GM12878 (cell line): ENCODE results near the gene CEACAM1. TPM values are rescaled to one million over a fixed set of nuclear protein-coding genes. Genes with fewer than 3 reads are reported as not detected.

Source experiments
- ASH2L ChIP-seq: fragments of 300-600, 200-600 bp; sonication (generic); IDR thresholded peaks from 2 replicates; pipeline ENCODE4 v1.6.1; 2017; ENCODE audit warnings: low read depth, mild to moderate bottlenecking, borderline replicate concordance
- BCL3 ChIP-seq: IDR thresholded peaks from 2 replicates; pipeline ENCODE4 v1.6.1; 2011; ENCODE audit warnings: borderline replicate concordance, low read depth, mild to moderate bottlenecking, moderate library complexity, low read length; ENCODE audit not compliant: insufficient read depth, poor library complexity, severe bottlenecking
- DPF2 ChIP-seq: fragments of 450-650 bp; IDR thresholded peaks from 2 replicates; pipeline ENCODE4 v1.6.1; 2017; ENCODE audit warnings: mild to moderate bottlenecking
- EP300 ChIP-seq, 2 experiments: fragments of 150-350 bp in 1 of 2; IDR thresholded peaks; 2 replicates each; pipeline ENCODE4 v1.6.1; 2011 to 2012; ENCODE audit warnings: low read depth in 2 of 2, low read length in 2 of 2, borderline replicate concordance in 1 of 2, improper control_type of control experiment in 1 of 2, inconsistent platforms in 1 of 2; ENCODE audit not compliant: control insufficient read depth in 1 of 2
- FOXM1 ChIP-seq: IDR thresholded peaks from 2 replicates; pipeline ENCODE4 v1.6.1; 2012; ENCODE audit warnings: low read depth, mild to moderate bottlenecking, inconsistent platforms, low read length, moderate library complexity
- IKZF2 ChIP-seq, 2 experiments: fragments of 450-650 bp; IDR thresholded peaks; 2 replicates each; pipeline ENCODE4 v1.6.1; 2017; ENCODE audit warnings: mild to moderate bottlenecking in 2 of 2, moderate library complexity in 2 of 2
- IRF4 ChIP-seq: IDR thresholded peaks from 2 replicates; pipeline ENCODE4 v1.6.1; 2011; ENCODE audit warnings: low read depth, low read length
- MEF2A ChIP-seq: IDR thresholded peaks from 2 replicates; pipeline ENCODE4 v1.6.1; 2011; ENCODE audit warnings: low read depth, mild to moderate bottlenecking, low read length, moderate library complexity; ENCODE audit not compliant: insufficient read depth
- MTA2 ChIP-seq: fragments of 450-650 bp; IDR thresholded peaks from 2 replicates; pipeline ENCODE4 v1.6.1; 2016; ENCODE audit warnings: low read depth, mild to moderate bottlenecking, moderate library complexity
- MXI1 ChIP-seq: fragments of 150-350 bp; IDR thresholded peaks from 2 replicates; pipeline ENCODE4 v1.6.1; 2011; ENCODE audit warnings: low read depth, mild to moderate bottlenecking, inconsistent platforms, low read length, improper control_type of control experiment
- NR2C2 ChIP-seq: IDR thresholded peaks from 2 replicates; pipeline ENCODE4 v1.6.1; 2011; ENCODE audit warnings: borderline replicate concordance, low read depth; ENCODE audit not compliant: control insufficient read depth, insufficient read length
- PAX5 ChIP-seq: IDR thresholded peaks from 2 replicates; pipeline ENCODE4 v1.6.1; 2011; ENCODE audit warnings: low read depth, low read length, borderline replicate concordance
- POLR2A ChIP-seq: IDR thresholded peaks from 2 replicates; pipeline ENCODE4 v1.6.1; 2011; ENCODE audit warnings: low read depth, mild to moderate bottlenecking, low read length
- POU2F2 ChIP-seq: IDR thresholded peaks from 3 replicates; pipeline ENCODE4 v1.6.1; 2011; ENCODE audit warnings: low read depth, mild to moderate bottlenecking, low read length, borderline replicate concordance
- RAD21 ChIP-seq: IDR thresholded peaks from 2 replicates; pipeline ENCODE4 v1.6.1; 2011; ENCODE audit warnings: mild to moderate bottlenecking, low read depth, low read length, moderate library complexity; ENCODE audit not compliant: insufficient read depth
- RELA ChIP-seq: fragments of 450-650 bp; IDR thresholded peaks from 2 replicates; pipeline ENCODE4 v1.8.0; 2014; ENCODE audit warnings: borderline replicate concordance; ENCODE audit not compliant: partially characterized antibody
- SMARCA5 ChIP-seq: fragments of 450-650 bp; IDR thresholded peaks from 2 replicates; pipeline ENCODE4 v1.6.1; 2017; ENCODE audit warnings: mild to moderate bottlenecking
- SMC3 ChIP-seq: IDR thresholded peaks from 2 replicates; pipeline ENCODE4 v1.6.1; 2011; ENCODE audit warnings: low read length, improper control_type of control experiment, borderline replicate concordance
- SUZ12 ChIP-seq: fragments of 200-600 bp; sonication (generic); IDR thresholded peaks from one replicate; pipeline ENCODE4 v1.6.1; 2018; ENCODE audit warnings: antibody characterized with exemption, mild to moderate bottlenecking; ENCODE audit not compliant: unreplicated experiment
- TBL1XR1 ChIP-seq: IDR thresholded peaks from 2 replicates; pipeline ENCODE4 v1.6.1; 2012; ENCODE audit warnings: low read depth, low read length, improper control_type of control experiment
- TCF3 ChIP-seq: IDR thresholded peaks from 2 replicates; pipeline ENCODE4 v1.6.1; 2012; ENCODE audit warnings: low read depth, mild to moderate bottlenecking, low read length, borderline replicate concordance; ENCODE audit not compliant: insufficient read depth
- YY1 ChIP-seq: IDR thresholded peaks from 2 replicates; pipeline ENCODE4 v1.6.1; 2011; ENCODE audit warnings: low read depth, mild to moderate bottlenecking, low read length
- ZNF217 ChIP-seq: fragments of 450-650 bp; IDR thresholded peaks from 2 replicates; pipeline ENCODE4 v1.6.1; 2017; ENCODE audit warnings: antibody characterized with exemption, mild to moderate bottlenecking
- polyA plus RNA-seq, 11 experiments: library from polyadenylated mRNA; depleted of rRNA in 4 of 11; unstranded in 6 of 11; stranded (reverse) in 5 of 11; fragments of >200 nt; fragmentation: Nextera tagmentation in 4 of 11; fragmentation: Illumina TruSeq in 1 of 11; extraction: Ambion mirVana in 4 of 11; extraction: Trizol in 1 of 11; gene quantifications; 1 replicate in 1 of 11; 2 replicates in 10 of 11; pipeline versions ENCODE4 v1.2.1 to v1.2.3, GENCODE V29; 2011 to 2016; ENCODE audit warnings: inconsistent platforms in 2 of 11, missing spikeins in 2 of 11, low read depth in 1 of 11
- total RNA-seq, 4 experiments: library from RNA; depleted of rRNA in 3 of 4; stranded (reverse); fragments of >200 nt in 3 of 4; fragmentation: Illumina TruSeq in 1 of 4; extraction: Trizol in 1 of 4; gene quantifications; 2 replicates each; pipeline versions ENCODE4 v1.2.1 to v1.2.3, GENCODE V29; 2013 to 2021
- TF ChIP-seq, protein P1 (sequence below): fragments of 450-650 bp; IDR thresholded peaks from 2 replicates; pipeline ENCODE4 v1.6.1; 2017; ENCODE audit warnings: mild to moderate bottlenecking, low read depth, inconsistent platforms; ENCODE audit not compliant: poor library complexity, severe bottlenecking
- TF ChIP-seq, protein P2 (sequence below), 3 experiments: IDR thresholded peaks in 2 of 3; conservative IDR thresholded peaks in 1 of 3; 2 replicates each; pipeline ENCODE4 v1.5.1; 2011; ENCODE audit warnings: low read depth in 3 of 3, low read length in 3 of 3, mild to moderate bottlenecking in 3 of 3, control low read depth in 2 of 3, moderate library complexity in 2 of 3, inconsistent platforms in 1 of 3, mixed read lengths in 1 of 3; ENCODE audit not compliant: control insufficient read depth in 2 of 3, insufficient read depth in 1 of 3; ENCODE audit errors: extremely low read depth in 1 of 3

Gene CEACAM1
- total and polyA plus RNA-seq, 10 of the 15 experiments (the other 5 are each of a cell fraction or from before 2014, with no cell fraction given): 3.9 to 24.0 (median 6.5) TPM

DNA sequence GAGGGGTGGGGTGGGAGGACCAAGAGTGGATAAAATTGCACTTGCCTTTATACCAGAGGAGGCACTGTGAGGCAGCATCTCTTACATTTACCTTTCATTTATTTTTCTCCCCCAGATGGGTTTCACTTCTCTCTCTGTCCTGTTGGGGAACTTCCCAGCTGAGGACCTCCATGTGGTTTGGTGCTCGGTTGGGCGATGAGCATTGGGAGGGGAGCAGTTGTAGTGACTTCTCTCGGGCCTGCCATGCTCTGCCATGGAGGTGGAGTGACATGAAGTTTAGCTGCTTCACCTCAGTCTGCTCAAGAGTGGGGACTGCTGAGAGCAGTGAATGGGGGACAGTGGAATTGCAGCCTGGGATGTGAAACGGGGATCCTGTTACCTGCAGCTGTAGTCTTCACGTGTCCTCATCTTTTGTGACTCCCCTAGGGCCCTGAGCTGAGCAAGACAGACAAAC is 62.4 kb downstream of the CEACAM1 start (continued):
- TF ChIP-seq FOXM1 (0 out of 2 replicates have a peak, but pooled peaks have one; percentile 14), POLR2A (peak; percentile 70), TCF3 (0 out of 2 replicates have a peak, but pooled peaks have one; percentile 26), ZNF217 (0 out of 2 replicates have a peak, but pooled peaks have one; percentile 26), SMC3 (peak; percentile 43; the same call in 1 of the 2 replicates), IRF4 (peak; percentile 84), RAD21 (peak; percentile 68), MXI1 (peak; percentile 67), ASH2L (no peak), TBL1XR1 (peak; percentile 68; the same call in 1 of the 2 replicates), IKZF2 (IDR thresholded peaks at IDR 0.05) (peak; percentile 86 to 88), PAX5 (peak; percentile 31; the same call in 1 of the 2 replicates), RELA (peak; percentile 90), BCL3 (peak; percentile 35), SMARCA5 (no peak), EP300 (IDR thresholded peaks at IDR 0.05; ENCODE audit: borderline replicate concordance in 1 of 2, control insufficient read depth in 1 of 2, low read depth in 2 of 2, low read length in 2 of 2) (peak in 1 of 2 experiments; percentile 84; a peak in 2 of 4 replicates), SUZ12 (no peak), MTA2 (peak; percentile 65), NR2C2 (no peak), DPF2 (peak; percentile 95), YY1 (peak; percentile 60), POU2F2 (0 out of 3 replicates have a peak, but pooled peaks have one; percentile 19), MEF2A (peak; percentile 46; the same call in 1 of the 2 replicates)
- TF ChIP-seq, protein P1, sequence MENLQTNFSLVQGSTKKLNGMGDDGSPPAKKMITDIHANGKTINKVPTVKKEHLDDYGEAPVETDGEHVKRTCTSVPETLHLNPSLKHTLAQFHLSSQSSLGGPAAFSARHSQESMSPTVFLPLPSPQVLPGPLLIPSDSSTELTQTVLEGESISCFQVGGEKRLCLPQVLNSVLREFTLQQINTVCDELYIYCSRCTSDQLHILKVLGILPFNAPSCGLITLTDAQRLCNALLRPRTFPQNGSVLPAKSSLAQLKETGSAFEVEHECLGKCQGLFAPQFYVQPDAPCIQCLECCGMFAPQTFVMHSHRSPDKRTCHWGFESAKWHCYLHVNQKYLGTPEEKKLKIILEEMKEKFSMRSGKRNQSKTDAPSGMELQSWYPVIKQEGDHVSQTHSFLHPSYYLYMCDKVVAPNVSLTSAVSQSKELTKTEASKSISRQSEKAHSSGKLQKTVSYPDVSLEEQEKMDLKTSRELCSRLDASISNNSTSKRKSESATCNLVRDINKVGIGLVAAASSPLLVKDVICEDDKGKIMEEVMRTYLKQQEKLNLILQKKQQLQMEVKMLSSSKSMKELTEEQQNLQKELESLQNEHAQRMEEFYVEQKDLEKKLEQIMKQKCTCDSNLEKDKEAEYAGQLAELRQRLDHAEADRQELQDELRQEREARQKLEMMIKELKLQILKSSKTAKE: peak; percentile 37
- TF ChIP-seq, protein P2, sequence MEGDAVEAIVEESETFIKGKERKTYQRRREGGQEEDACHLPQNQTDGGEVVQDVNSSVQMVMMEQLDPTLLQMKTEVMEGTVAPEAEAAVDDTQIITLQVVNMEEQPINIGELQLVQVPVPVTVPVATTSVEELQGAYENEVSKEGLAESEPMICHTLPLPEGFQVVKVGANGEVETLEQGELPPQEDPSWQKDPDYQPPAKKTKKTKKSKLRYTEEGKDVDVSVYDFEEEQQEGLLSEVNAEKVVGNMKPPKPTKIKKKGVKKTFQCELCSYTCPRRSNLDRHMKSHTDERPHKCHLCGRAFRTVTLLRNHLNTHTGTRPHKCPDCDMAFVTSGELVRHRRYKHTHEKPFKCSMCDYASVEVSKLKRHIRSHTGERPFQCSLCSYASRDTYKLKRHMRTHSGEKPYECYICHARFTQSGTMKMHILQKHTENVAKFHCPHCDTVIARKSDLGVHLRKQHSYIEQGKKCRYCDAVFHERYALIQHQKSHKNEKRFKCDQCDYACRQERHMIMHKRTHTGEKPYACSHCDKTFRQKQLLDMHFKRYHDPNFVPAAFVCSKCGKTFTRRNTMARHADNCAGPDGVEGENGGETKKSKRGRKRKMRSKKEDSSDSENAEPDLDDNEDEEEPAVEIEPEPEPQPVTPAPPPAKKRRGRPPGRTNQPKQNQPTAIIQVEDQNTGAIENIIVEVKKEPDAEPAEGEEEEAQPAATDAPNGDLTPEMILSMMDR (IDR thresholded peaks at IDR 0.05 in 2 of 3, conservative IDR thresholded peaks at IDR 0.05 in 1 of 3; ENCODE audit: control insufficient read depth in 2 of 3, extremely low read depth in 1 of 3, insufficient read depth in 1 of 3, low read depth in 3 of 3, low read length in 3 of 3): peak; percentile 29 to 58 (median 53); a peak in 5 of 6 replicates
